Lung (tissue), 12 donors: ENCODE measurements around the gene P2RX2. TPM values are rescaled to one million over a fixed set of nuclear protein-coding genes. Genes with fewer than 3 reads are reported as not detected.

Source experiments
- ATAC-seq: fragments of 200-7000 bp; cut with Tn5 transposase; one replicate; pipeline ENCODE4 v1.9.1; 2020; ENCODE audit warnings: moderate number of reproducible peaks; ENCODE audit not compliant: insufficient read depth, low FRiP score
- DNase-seq, 3 donors: peaks; one replicate each; pipeline ENCODE4 v3.0.0-alpha.2; 2013 to 2017
- H3K27ac ChIP-seq, 2 donors: one replicate each; pipeline ENCODE4 v1.5.1; 2013; ENCODE audit warnings: mild to moderate bottlenecking in 2 of 2, moderate library complexity in 2 of 2, control low read depth in 1 of 2, inconsistent platforms in 1 of 2, low read depth in 1 of 2, low read length in 1 of 2
- H3K27me3 ChIP-seq, 3 donors: one replicate each; pipeline ENCODE4 v1.5.1; 2013; ENCODE audit warnings: low read length in 2 of 3; ENCODE audit not compliant: control insufficient read depth in 3 of 3, insufficient read depth in 3 of 3
- H3K36me3 ChIP-seq, 4 donors: one replicate each; pipeline ENCODE4 v1.5.1; 2013; ENCODE audit warnings: low read length in 4 of 4, mild to moderate bottlenecking in 1 of 4, moderate library complexity in 1 of 4; ENCODE audit not compliant: control insufficient read depth in 4 of 4, insufficient read depth in 4 of 4
- H3K4me1 ChIP-seq, 5 donors: one replicate each; pipeline ENCODE4 v1.5.1; 2013; ENCODE audit warnings: low read length in 5 of 5, mild to moderate bottlenecking in 2 of 5, moderate library complexity in 1 of 5; ENCODE audit not compliant: control insufficient read depth in 5 of 5, insufficient read depth in 5 of 5
- H3K4me3 ChIP-seq: one replicate; pipeline ENCODE4 v1.5.1; 2013; ENCODE audit warnings: mild to moderate bottlenecking, control low read depth, moderate library complexity
- H3K9ac ChIP-seq, 2 donors: one replicate each; pipeline ENCODE4 v1.5.1; 2013; ENCODE audit warnings: low read length in 2 of 2, control low read depth in 1 of 2; ENCODE audit not compliant: insufficient read depth in 1 of 2
- H3K9me3 ChIP-seq, 4 donors: one replicate each; pipeline ENCODE4 v1.5.1; 2013; ENCODE audit warnings: low read length in 3 of 4, mild to moderate bottlenecking in 1 of 4, moderate library complexity in 1 of 4; ENCODE audit not compliant: control insufficient read depth in 4 of 4, insufficient read depth in 3 of 4
- CTCF ChIP-seq: IDR thresholded peaks from 2 replicates; pipeline ENCODE4 v1.5.1; 2012; ENCODE audit warnings: mild to moderate bottlenecking; ENCODE audit errors: control extremely low read depth, extremely low read depth
- WGBS, 2 donors: extraction: QIAGEN DNeasy Blood & Tissue Kit; methylation state at CpG; one replicate each; pipeline ENCODE4 v1.1.7; 2013; 5-methylcytosine and 5-hydroxymethylcytosine counted together
- polyA plus RNA-seq, 2 donors: library from polyadenylated mRNA; stranded (reverse); fragments of 200-250 nt; gene quantifications; one replicate each; pipeline ENCODE4 v1.2.1, GENCODE V29; 2013
- total RNA-seq, 2 donors: library from RNA; depleted of rRNA in 1 of 2; stranded (reverse); fragments of >200 nt in 1 of 2; gene quantifications; one replicate each; pipeline ENCODE4 v1.2.1, GENCODE V29; 2014 to 2021
- donor health status: control.
- donor health status: control.
- donor health status: Bipolar disorder and iron deficiency.
- donor health status: healthy.
- donor health status: DM: yes; HTN: yes; CAD: no.

Gene P2RX2
- total and polyA plus RNA-seq, 4 donors, result 0.05 to 3.4 (median 0.90) TPM

GRCh38 chr12:132615579-132616038 is 3.0 kb upstream of the P2RX2 start:
- DNase-seq (no peak), ATAC-seq (no peak)
- Histone ChIP-seq H3K4me1 (peaks cover 0 to 13% (median 6%) of the 10 kb centered on the region in 5 donors), H3K4me3 (no peak overlapping the region), H3K9ac (no peak overlapping the region), H3K27ac (no peak overlapping the region), H3K36me3 (no peaks in the 10 kb centered on the region), H3K27me3 (peaks cover 5 to 21% (median 19%) of the 10 kb centered on the region in 3 donors), H3K9me3 (peaks cover 0 to 34% (median 4%) of the 10 kb centered on the region in 4 donors)
- TF ChIP-seq CTCF, result no peak
- WGBS, 2 donors, result 78 to 80% methylated on average over 16 of the region's 16 CpGs

- no peak for TF ChIP-seq CTCF
- WGBS, 2 donors, result 88 to 97% methylated on average over 4 of the region's 4 CpGs
- Histone ChIP-seq H3K9ac (peak overlapping the region in 1 of 2 donors; percentile 23), H3K4me1 (peaks cover 0 to 11% (median 4%) of the 10 kb centered on the region in 5 donors), H3K9me3 (peaks cover 0 to 24% (median 2%) of the 10 kb centered on the region in 4 donors), H3K4me3 (no peak overlapping the region), H3K36me3 (no peaks in the 10 kb centered on the region), H3K27me3 (peaks cover 5 to 21% (median 15%) of the 10 kb centered on the region in 3 donors), H3K27ac (no peak overlapping the region)
- DNase-seq (peak in 1 of 3 donors; percentile 26), ATAC-seq (no peak)
Observed at GRCh38 chr12:132617135-132617701, 1.4 kb upstream of the P2RX2 start.

GRCh38 chr12:132617822-132618682 is 524 bp upstream of the P2RX2 start:
- no peak overlapping the region for H3K4me3 ChIP-seq
- no peak overlapping the region for H3K9ac ChIP-seq
- H3K4me1 ChIP-seq, result peaks cover 0 to 13% (median 11%) of the 10 kb centered on the region in 5 donors
- 7 to 11% methylated on average over 34 to 51 of the region's 51 CpGs for WGBS, 2 donors
- H3K27ac ChIP-seq, result no peak overlapping the region
- no peaks in the 10 kb centered on the region for H3K36me3 ChIP-seq
- ATAC-seq (no peak), DNase-seq (peak; percentile 59 to 85 (median 83))
- peaks cover 5 to 21% (median 15%) of the 10 kb centered on the region in 3 donors for H3K27me3 ChIP-seq
- peaks cover 0 to 24% (median 2%) of the 10 kb centered on the region in 4 donors for H3K9me3 ChIP-seq
- no peak for TF ChIP-seq CTCF
